Measurements from ENCODE around the gene BMI1.

DNA sequence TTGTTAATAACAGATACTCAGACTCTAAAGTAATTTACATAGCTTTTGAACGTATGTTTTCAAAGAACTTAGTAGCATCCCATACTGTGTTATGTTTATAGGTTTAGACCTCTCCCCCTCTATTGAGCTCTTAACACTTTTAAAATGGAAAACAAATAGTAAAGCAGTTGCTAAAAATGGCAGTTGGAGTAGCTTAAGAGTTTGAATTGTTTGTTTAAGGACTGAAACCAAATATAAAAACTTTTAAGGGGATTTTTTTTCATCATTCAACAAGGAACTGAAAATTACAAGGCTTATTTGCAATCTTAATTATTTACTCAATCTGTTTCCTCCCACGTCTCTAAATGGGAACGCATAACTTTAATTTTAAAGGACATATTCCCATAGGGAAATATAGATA lies 22.8 kb downstream of the BMI1 start:
- TF ChIP-seq, protein P1, sequence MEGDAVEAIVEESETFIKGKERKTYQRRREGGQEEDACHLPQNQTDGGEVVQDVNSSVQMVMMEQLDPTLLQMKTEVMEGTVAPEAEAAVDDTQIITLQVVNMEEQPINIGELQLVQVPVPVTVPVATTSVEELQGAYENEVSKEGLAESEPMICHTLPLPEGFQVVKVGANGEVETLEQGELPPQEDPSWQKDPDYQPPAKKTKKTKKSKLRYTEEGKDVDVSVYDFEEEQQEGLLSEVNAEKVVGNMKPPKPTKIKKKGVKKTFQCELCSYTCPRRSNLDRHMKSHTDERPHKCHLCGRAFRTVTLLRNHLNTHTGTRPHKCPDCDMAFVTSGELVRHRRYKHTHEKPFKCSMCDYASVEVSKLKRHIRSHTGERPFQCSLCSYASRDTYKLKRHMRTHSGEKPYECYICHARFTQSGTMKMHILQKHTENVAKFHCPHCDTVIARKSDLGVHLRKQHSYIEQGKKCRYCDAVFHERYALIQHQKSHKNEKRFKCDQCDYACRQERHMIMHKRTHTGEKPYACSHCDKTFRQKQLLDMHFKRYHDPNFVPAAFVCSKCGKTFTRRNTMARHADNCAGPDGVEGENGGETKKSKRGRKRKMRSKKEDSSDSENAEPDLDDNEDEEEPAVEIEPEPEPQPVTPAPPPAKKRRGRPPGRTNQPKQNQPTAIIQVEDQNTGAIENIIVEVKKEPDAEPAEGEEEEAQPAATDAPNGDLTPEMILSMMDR (IDR thresholded peaks at IDR 0.05; ENCODE audit: low read depth, low read length), result no peak
- TF ChIP-seq, protein P2, sequence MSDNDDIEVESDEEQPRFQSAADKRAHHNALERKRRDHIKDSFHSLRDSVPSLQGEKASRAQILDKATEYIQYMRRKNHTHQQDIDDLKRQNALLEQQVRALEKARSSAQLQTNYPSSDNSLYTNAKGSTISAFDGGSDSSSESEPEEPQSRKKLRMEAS (IDR thresholded peaks at IDR 0.05; ENCODE audit: low read depth, low read length), result no peak
